ENCODE measurements around the gene CCL7.

The CCL7 gene

DNA sequence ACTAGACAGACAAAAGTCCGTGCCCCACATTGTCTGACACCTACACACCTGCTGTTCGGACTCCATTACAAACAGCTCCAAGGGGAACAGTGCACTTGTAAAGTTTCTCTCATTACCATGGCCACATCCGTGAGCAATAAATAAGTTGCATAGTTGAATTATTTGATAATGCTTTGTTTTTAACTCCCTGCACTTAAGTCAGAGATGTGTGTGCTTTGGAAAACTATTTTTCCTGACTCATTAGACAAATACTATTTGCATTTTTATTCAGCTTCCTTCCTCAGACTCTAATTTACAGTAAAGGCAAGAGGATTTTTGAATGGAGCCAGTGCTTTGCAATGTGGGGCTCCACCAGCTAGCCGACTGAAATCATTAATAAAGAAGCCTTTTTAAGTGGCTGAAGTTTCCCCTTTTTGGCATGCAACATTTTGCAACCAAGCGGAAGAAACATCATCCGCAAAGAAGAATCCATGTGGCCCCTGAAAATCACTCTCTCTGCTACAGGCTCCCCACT lies 21.5 kb upstream of the CCL7 start:
- DNase-seq, result no peak

DNA sequence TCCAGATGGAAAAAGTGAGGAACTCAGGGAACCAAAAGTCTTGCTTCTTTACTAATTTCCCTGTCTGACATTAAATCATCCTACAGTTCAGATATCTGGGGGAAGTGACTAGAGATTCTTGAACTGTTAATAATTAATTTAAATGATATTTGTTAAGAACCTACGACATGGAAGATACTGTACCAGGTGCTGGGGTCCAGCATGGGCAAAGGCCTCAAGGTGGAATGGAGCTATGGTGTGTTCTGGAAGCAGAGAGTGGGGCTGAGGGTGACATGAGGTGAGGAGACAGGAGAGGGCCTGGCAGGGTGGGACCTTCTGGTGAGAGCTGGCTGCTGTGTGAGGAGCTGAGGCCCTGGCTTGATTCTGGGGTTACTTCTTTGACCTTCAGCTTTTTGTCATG lies 21.0 kb upstream of the CCL7 start:
- DNase-seq, result no peak

DNA sequence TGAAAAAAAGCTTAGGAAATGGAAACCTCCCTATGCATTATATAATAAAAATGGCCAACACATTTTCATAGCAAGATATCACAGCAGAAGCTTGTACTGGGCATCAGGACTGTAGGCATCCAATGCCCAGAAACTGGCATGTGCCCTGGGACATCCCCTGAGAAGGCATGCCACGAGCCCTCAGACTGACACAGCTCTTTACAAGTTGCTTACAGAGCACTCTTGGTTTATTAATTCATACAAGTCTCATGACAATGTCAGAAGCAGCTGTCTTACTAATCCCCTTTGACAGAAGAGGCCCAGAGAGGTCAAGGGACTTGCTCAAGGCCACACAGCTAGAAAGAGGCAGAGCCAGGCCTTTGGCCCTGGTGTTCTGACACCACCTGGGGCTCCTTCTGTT lies 20.5 kb upstream of the CCL7 start:
- no peak for DNase-seq

DNA sequence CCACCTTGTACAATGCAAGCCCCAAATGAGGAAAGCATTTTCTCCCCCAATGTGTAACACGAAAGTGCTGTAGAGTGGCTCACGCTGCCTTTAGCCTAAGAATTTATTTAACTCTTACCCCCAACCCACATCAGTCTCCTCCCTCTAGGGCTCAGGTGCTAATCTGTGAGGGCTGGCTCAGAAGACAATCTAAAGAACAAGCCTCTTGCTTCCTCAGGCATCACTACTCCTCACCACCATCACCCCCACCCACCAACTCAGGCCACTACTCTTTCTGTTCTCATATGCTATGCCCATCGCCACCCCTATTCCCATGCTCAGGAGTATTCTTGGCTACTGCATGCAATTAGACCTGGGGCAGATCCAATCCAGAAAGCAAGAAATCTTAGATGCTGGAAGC lies 18.8 kb upstream of the CCL7 start:
- no peak for DNase-seq

DNA sequence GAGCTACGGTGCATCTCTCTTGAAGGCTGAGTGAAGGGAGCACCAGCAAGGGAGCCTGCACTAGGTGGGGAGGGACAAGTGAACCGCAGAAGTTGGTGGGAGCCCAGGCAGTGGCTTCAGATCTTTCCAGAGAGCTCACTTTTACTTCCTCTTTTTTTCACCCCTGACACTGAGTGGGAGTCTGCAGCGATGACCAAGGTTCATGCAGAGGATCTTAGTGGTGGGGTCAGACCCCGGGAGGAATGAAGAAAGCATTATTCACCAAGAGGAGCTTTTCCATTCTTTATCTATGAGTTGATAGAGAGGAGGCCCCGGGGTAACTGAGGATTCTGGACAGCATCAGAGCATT lies 18.0 kb upstream of the CCL7 start:
- peak; percentile 12 for DNase-seq

DNA sequence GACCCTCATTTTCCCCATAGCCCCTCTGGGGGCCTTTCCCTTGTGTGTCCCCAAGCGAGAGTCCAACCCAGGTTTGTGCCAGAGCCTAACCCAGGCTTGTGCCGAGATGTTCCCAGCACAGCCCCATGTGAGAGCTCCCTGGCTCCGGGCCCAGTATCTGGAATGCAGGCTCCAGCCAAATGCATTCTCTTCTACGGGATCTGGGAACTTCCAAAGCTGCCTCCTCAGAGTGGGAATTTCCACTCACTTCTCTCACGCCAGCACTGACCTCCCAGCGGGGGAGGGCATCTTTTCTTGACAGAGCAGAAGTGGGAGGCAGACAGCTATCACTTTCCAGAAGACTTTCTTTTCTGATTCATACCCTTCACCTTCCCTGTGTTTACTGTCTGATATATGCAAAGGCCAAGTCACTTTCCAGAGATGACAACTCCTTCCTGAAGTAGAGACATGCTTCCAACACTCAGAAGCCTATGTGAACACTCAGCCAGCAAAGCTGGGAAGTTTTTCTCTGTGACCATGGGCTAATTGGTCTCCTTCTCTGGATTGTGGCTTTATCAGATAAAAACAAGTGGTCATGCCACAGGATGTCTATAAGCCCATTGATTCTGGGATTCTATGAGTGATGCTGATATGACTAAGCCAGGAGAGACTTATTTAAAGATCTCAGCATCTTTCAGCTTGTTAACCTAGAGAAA lies 17.4 kb upstream of the CCL7 start:
- DNase-seq, result peak; percentile 63

DNA sequence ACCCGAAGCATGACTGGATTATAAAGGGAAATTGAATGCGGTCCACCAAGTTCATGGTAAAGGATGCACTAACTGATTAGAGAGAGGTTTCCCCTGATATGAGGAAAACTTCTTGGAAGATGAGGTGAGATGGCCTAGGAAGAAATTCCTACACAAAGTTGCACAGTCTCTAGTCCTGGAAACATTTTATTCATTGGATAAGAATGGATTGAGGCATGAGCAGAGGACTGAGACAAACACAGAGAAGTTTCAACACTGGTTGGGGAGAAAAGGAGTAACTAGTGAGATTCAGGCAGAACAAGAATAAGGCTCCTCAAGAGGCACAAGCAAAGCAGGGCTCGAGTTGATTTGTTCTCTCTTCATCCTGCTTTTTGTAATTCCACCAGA lies 16.9 kb upstream of the CCL7 start:
- no peak for DNase-seq

DNA sequence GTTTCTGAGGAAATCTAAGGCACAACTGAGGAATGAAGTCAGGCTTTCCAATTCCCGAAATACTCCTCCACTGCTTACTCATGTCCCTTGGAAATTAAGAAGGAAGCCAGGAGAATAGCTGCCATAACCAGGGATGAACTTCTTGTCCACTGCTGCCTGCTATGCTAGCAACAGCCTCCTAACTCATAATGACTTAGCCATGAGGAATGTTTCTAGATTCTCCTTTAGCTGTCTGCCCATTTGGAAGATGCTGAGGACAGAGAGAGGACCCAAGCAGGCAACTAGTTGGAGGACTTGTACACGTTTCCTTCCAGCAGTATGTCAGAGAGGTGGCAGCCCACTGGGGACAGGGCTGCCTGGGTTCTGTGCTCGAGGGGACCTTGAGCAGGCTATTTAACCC lies 15.9 kb upstream of the CCL7 start:
- DNase-seq, result no peak

DNA sequence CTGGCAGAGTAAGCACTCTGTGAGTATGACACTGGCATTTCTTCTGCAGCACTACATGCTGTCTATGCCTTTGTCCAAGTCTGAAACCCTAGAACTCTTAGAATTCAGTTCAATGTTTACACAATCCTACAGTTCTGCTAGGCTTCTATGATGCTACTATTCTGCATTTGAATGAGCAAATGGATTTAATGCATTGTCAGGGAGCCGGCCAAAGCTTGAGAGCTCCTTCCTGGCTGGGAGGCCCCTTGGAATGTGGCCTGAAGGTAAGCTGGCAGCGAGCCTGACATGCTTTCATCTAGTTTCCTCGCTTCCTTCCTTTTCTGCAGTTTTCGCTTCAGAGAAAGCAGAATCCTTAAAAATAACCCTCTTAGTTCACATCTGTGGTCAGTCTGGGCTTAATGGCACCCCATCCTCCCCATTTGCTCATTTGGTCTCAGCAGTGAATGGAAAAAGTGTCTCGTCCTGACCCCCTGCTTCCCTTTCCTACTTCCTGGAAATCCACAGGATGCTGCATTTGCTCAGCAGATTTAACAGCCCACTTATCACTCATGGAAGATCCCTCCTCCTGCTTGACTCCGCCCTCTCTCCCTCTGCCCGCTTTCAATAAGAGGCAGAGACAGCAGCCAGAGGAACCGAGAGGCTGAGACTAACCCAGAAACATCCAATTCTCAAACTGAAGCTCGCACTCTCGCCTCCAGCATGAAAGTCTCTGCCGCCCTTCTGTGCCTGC lies 15.2 kb upstream of the CCL7 start, which contains the start of gene CCL2:
Gene CCL2 (plus strand): TSS at position 635 of the 730 bp plus-strand sequence. CDS start 65 bp downstream, at position 700.
- peak; percentile 10 for DNase-seq

DNA sequence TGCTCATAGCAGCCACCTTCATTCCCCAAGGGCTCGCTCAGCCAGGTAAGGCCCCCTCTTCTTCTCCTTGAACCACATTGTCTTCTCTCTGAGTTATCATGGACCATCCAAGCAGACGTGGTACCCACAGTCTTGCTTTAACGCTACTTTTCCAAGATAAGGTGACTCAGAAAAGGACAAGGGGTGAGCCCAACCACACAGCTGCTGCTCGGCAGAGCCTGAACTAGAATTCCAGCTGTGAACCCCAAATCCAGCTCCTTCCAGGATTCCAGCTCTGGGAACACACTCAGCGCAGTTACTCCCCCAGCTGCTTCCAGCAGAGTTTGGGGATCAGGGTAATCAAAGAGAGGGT lies 14.7 kb upstream of the CCL7 start:
- no peak for DNase-seq

DNA sequence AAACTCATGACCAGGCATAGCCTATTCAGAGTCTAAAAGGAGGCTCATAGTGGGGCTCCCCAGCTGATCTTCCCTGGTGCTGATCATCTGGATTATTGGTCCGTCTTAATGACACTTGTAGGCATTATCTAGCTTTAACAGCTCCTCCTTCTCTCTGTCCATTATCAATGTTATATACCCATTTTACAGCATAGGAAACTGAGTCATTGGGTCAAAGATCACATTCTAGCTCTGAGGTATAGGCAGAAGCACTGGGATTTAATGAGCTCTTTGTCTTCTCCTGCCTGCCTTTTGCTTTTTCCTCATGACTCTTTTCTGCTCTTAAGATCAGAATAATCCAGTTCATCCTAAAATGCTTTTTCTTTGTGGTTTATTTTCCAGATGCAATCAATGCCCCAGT lies 14.2 kb upstream of the CCL7 start:
- no peak for DNase-seq

DNA sequence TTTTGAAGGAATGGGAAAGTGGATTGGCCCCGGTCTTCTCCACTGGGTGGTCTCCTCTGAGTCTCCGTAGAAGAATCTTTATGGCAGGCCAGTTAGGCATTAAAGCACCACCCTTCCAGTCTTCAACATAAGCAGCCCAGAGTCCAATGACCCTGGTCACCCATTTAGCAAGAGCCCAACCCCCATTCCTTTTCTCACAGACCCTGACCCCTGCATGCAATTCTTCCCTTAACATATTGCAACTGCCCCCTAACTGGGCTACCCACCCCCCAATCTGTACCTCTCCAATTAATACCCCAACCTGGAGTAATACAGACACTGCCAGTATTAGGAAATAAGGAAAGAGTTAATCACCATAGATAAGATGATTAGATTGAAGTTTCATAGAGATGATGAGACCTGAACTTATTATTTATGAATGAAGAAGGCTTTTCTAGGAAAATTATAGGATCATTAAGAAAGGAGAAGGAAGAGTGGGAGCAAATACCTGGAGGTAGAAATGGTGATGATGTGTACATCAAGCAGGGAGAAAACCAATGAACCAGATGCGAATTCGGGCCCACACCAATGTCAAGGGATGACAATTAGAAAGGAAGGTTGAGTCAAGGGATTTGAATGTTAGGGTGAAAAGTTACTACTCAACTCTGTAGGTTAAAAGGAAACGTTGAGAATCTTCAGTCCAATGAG lies 12.6 kb upstream of the CCL7 start:
- DNase-seq, result no peak

DNA sequence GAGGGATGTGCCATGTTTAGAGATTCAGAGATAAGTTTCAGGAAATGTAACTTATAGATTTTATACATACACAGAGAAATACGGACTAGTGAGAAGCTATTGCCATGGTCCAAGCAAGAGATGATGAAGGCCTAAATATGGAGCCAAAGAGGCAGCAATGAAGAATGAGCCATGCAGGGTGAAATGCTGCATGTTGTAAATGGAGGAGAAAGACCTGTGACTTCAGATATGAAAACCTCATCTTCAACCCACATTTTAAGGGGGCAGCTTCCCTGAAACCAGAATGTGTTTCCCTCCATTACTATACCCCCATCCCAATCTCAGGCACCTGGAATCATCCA lies 12.1 kb upstream of the CCL7 start:
- DNase-seq, result no peak

DNA sequence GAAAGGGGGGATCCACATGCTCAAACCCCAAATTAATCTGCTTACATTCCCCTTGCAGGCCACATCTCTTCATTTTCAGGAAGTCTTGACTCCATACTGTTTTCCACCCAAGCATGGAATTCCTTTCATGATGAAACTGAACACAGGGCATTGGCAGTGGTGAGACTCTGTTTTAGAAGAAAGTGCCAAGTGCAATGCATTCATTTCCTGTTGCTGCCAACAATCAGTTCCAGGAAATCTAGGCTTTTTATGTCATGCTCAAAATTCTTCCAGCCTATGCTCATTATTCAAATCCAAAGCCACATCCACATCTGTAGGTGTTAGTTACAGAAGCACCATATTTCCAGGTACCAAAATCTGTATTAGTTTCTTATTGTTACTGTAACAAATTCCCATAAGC lies 10.9 kb upstream of the CCL7 start:
- DNase-seq, result no peak

DNA sequence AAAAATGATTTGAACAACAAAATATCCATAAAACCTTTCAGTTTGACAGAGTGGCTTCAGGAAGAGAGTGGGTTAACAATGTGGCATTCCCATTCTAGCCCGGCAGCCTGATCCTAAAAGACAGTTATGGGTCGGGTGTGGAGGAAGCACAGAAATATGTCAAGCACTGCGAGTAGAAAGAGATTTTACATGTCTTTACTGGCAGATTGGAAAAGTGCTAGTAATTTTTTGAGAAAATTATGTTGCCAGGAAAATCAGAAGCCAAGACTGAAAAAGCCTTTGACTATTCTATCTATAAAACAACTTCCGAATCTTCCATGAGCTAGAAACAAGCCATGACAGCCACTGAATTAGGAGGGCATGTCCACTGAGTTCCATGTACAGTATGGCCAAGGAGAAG lies 9.2 kb upstream of the CCL7 start:
- no peak for DNase-seq

DNA sequence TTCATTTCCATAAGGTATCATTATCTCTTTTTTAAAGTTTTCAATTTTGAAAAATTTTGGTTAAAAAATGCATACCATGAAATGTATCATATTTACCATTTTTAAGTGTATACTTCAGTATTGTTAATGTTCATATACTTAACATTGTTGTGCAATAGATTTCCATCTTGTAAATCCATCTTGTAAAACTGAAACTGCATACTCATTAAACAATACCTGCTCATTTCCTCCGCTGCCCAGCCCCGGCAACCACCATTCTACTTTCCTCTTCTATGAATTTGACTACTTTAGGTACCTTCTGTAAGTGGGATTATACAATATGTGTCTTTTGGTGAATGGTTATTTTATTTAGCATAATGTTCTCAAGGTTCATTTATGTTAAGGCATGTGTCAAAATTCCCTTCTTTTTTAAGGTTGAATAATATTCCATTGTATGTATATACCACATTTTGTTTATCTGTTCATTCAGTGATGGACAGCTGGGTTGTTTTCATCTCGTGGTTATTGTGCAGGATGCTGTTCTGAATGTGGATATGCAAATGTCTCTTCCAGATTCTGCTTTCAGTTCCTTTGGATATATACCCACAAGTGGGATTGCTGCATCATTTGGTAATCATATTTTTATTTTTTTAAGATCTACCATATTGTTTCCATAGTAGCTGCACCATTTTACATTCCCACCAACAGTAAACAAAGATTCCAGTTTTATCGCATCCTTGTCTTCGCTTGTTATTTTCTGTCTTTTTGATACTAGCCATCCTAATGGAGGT lies 8.3 kb upstream of the CCL7 start:
- no peak for DNase-seq

DNA sequence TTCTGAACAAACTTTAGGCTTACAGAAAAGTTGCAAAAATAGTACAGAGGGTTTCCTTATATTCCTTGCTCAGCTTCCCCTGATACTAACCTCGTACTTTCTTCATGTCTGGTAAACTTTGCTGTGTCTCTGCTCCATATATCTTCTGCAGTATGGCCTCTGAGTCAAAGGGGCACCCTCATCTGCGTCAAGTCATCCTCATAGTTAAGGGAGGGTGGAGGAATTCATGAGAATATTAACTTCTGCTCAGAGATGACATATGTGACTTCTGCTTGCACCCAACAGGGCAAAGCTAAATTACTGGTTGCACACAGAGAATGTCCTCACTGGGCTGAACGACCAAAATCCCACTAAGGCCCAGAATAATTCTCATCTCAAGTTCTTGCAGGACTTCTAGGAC lies 4.3 kb upstream of the CCL7 start:
- DNase-seq, result no peak

DNA sequence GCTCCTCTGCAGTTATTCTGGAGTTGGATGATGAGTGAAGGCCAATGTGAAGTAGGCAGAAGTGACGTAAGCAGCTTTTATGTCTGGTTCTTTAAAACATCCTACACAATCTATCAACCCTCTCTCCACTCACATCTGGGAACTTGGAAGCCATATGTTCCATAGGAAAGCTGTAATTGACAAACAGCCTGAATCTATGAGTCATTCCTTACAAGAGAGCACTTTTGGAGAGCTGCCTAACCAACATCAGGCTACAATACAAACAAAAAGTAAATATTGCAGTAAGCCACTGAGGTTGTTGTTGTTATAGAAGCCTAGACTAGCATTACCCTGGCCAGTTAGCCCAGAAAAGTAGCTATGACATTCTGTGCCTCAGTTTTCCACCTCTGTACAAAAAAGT lies 5.9 kb downstream of the CCL7 start:
- no peak for DNase-seq

DNA sequence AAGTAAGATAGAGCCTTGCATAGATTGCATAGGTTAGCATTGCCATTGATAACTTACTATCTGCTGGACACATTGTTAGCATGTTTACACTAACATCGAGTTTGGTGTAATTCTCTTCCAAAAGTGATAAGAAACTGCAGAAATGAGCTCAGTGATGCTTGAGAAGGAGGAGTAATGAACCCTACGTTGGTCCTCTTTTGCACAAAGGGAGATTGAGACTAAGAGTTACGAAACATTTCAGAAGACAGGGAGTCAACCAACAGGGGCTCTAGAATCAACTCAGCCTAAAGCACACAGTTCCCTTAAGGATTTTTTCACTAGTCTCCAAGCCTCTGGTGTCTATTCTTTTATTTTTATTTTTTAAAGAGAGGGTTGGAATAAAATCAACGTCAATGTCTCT lies 6.8 kb downstream of the CCL7 start:
- DNase-seq, result no peak

DNA sequence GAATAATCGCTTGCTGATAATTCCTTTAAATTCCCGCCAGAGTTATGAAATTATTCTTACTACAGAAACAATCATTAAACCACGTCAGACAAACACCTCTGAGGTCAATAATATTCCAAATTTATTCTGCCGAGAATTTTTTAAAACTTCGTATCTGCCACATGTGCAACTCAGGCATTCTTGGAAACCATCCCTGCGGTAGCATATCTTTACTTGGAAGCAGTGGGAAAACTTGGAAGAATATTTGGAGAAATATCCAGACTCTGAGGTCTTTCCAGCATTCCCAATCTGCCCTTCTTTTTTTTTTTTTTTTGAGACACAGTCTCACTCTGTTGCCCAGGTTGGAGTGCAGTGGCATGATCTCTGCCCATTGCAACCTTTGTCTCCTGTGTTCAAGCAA lies 13.6 kb downstream of the CCL7 start:
- DNase-seq, result no peak

DNA sequence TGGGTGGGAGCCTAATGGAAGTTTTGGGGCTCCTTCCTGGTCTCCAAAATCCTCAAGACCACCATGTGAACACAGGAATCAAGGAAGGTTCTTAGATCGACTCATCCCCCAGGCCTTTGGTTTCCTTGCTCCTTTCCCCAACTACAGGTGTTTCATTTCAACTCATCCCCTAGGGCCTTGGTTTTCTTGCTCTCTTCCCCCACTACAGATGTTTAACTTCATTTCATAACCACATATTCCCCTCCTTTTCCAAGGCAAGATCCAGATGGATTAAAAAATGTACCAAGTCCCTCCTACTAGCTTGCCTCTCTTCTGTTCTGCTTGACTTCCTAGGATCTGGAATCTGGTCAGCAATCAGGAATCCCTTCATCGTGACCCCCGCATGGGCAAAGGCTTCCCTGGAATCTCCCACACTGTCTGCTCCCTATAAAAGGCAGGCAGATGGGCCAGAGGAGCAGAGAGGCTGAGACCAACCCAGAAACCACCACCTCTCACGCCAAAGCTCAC lies 15.3 kb downstream of the CCL7 start, which contains the start of gene CCL11:
Gene CCL11 (plus strand): TSS at position 457 of the 507 bp plus-strand sequence. CDS start 67 bp downstream, outside the sequence.
- no peak for DNase-seq

DNA sequence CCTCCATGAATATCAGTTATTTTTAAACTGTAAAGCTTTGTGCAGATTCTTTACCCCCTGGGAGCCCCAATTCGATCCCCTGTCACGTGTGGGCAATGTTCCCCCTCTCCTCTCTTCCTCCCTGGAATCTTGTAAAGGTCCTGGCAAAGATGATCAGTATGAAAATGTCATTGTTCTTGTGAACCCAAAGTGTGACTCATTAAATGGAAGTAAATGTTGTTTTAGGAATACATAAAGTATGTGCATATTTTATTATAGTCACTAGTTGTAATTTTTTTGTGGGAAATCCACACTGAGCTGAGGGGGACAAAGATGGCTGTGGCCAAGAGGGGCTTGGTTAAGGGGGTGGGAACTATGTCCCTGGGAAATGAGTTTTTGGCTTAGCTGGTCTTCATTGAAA lies 17.9 kb downstream of the CCL7 start:
- no peak for DNase-seq

DNA sequence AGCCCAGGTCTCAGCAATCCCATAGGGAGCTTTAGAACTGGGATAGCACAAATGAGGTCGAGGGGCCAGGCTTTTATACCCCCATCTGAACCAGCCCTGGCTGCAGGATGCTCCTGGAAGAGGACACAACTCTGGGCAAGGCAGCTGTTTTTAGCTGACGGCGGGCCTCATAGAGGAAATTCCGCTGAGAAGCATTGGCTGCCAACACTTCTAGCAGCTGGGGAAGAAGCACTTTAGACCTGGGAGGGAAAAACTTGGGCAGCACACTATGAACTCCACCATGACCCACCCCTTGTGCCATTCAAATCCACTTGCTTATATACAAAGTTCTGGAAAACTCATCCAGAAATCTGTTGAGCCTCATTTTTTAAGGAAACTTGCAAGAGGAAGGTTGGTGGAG lies 20.6 kb downstream of the CCL7 start:
- DNase-seq, result no peak
